CD4-positive, alpha-beta T cell treated with Interleukin-15 for 1 hour (primary cell): Measurements from ENCODE around the gene IDI2.
A peak's percentile ranks its signal among the peaks of the same experiment; 100 is the strongest.
"Not testable (repeated sequence)": the region's sequence is repeated elsewhere in the genome, so short reads cannot be mapped to it uniquely, and the experiment has no call there.

Experiments
- DNase-seq: peaks from one replicate; pipeline ENCODE4 v3.0.0-alpha.2; 2020

IDI2 gene

GRCh38 chr10:1045415-1045814 lies 19.8 kb upstream of the IDI2 start:
- DNase-seq, result no peak

DNA sequence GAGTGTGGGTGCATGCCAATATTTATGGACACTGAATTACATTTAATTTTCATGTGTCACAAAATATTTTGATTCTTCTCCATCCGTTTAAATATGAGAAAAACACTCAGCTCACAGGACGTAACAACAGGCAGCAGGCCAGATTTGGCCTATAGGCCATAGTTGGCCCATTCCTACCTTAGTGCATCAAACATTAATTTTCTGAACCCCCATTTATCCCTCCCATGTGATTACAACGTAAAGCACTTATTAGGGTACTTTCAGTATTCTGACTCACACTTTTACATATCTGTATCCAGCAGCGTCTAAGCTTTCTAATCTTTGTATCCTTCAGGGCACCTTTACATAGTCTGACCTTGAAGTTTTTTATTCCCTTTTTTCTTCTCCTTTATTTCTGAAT lies 19.3 kb upstream of the IDI2 start:
- no peak for DNase-seq

DNA sequence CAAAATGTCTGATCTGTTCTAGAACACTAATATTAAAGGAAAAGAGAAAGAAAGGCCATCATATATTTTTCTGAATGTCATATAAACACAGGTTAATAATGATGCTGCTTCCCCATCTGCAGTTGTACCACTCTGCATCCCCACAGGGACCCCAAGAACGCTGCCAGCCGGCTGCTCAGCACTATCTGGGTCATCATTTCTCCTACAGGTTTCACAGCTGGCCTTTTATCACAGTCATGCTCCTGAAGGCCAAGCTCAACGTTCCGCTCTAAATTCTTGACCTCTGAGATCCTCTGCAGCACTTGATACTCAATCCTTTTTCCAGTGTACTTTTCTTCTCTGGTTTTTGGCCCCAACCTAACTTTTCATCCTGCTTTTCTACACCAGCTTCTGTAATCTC lies 18.5 kb upstream of the IDI2 start:
- DNase-seq, result no peak

DNA sequence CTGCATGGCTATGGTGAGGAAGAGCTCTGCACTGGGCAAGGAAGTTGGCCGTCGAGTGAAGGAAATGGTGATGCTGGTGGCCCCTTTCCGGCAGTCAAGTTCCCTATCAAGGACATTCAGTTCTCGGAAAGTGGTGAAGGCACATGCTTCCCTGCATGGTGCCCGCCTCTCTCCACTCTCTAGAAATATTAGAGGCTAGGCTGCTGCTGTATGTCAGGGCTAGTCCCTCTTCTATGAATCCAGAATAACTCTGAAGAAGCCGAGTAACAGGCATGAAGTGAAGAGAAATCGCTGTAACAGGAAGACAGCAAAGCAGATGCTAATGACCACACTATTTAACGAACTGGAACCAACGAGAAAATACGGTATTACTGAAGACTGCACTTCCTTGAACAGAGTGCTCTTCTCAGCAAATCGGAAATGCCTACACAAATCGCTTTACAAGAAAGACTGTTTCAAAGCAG lies 17.9 kb upstream of the IDI2 start:
- peak; percentile 59 for DNase-seq

- no peak for DNase-seq
These were observed 15.9 kb upstream of the IDI2 start for GRCh38 chr10:1041514-1041913.

GRCh38 chr10:1040133-1040532 lies 14.5 kb upstream of the IDI2 start:
- DNase-seq, result no peak

- DNase-seq, result not testable (repeated sequence)
These were observed 13.1 kb upstream of the IDI2 start for GRCh38 chr10:1038769-1039168.

DNA sequence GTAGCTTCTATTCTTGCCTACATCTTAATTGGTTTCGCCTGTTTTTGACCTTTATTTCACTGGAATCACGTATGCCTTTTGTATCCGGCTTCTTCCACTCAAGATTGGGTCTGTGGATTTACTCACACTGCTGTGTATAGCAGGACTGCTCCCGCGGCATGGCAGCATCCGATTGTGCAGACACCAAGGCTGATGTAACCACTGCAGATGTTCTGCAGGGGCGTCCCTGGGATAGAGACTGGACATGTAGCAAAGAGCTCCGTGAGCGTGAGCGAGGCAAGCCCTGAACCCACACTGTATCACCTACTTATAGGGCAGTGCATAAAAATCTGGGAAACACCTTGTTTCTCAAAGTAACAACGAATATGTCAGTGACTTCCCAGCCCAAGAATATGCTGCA lies 11.4 kb upstream of the IDI2 start:
- DNase-seq, result no peak

DNA sequence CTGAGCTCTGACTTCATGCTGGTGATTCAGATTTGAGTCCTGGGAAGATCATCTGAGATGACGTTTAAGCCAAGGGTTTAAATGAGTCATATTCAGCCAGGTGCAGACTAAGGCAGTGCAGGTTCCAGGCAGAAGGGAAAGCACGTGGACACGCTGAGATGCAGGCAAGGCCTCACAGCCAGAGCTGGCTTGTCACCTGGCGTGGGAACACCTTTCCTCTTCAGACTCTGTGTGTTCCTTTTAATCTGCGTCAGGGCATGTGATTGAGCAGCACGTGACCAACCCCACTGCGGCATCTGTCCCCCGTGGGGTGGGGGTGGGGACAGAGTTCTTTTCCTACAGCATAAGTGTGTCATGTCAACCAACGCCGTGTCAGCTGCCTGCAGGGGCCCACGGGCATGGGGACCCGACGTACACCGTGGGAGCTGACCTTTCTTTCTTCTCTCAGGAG lies 10.7 kb upstream of the IDI2 start:
- no peak for DNase-seq

DNA sequence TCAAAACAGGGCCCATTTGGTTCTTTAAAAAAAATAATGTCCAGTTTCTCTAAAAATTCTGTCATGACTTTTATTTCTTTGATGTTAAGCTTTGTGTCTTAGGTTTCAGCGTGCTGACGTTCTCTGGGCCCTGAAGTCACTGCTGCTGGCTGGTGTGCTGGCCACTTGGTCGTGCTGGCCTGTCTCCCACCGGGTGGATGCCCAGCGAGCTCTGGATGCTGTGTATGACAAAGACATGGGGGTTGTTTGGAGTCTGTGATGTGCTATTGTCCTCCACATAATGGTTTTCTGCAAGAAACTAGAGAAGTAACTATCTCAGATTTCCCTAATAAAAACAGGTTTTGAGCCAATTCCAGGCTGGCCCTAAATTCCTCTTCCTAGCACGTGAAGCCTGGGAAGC lies 9.5 kb upstream of the IDI2 start:
- no peak for DNase-seq

GRCh38 chr10:1034758-1035157 lies 9.1 kb upstream of the IDI2 start:
- no peak for DNase-seq

- DNase-seq, result no peak
These were observed 7.9 kb upstream of the IDI2 start for GRCh38 chr10:1033601-1034000.

DNA sequence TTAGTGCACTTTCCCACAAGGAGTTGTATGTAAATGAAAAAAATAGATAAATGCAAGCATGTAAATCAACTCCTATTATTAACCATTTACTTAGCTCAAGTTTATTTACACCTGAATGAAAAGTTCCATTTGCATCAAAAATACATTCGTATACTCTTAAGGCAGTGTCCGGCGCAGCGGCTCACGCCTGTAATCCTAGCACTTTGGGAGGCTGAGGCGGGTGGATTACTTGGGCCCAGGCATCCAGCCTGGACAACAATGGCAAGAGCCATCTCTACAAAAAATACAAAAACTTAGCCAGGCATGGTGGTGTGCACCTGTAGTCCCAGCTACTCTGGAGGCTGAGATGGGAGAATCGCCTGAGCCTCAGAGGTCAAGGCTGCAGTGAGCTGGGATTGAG lies 4.2 kb upstream of the IDI2 start:
- no peak for DNase-seq

DNA sequence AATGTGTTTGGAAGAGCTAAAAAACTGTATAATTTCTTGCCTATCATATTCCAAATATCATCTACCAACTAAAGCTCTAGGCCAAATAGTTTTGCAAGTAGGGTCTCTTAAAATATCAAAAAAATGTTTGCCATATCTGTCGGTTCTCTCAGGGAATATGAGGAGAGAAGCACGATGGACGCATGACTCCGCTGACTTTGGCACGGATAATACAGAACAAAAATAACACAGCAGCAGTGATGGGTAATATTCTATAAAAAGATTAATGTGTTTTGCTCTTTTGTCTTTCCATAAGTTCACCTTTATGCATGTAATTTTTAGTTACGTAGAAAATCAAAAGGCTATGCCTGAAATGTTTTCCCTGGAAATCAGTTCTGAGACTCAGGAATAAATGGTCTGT lies 919 bp upstream of the IDI2 start:
- DNase-seq, result no peak

GRCh38 chr10:1024103-1024502 lies 1.6 kb downstream of the IDI2 start:
- DNase-seq, result no peak

GRCh38 chr10:1022413-1022812 lies 3.2 kb downstream of the IDI2 start:
- no peak for DNase-seq

DNA sequence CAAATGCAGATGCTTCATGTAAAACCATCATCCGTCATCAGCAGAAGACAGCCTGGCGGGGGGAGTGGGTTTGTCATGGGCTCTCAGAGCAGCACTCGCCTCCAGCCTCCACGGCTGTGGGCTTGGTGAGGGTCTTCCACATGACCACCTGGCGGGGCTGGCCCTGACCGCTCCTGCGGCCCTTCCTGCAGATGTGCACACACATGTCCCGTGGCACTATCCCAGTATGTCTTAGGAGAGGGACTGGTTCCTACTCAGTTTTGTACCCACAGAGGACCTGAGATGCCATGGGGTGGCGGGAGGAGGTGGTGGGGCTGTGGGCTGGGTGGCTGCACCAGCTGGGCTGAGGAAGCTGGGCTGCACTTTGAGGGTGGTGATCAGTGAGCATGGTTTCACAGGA lies 4.7 kb downstream of the IDI2 start:
- DNase-seq, result no peak

- DNase-seq, result no peak
These were observed 5.2 kb downstream of the IDI2 start for GRCh38 chr10:1020460-1020859.

GRCh38 chr10:1019362-1019761 lies 6.3 kb downstream of the IDI2 start:
- no peak for DNase-seq

DNA sequence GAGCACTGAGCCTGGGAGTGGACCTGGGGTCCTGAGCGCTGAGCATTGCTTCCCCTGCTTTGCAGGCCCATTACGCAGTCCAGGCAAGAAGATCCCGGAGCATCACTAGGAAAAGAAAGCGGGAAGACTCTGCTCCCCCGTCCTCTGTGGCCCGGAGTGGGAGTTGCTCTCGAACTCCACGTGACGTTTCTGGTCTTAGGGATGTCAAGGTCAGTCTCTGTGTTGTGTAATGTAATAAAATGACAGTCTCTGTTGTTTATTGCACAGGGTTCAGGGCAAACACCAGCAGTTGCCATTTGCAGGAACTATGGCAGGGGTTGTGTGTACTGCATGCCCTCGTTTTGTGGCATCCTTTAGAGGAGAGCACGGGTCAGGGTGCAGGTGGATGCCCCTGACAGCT lies 10.0 kb downstream of the IDI2 start:
- DNase-seq, result no peak

DNA sequence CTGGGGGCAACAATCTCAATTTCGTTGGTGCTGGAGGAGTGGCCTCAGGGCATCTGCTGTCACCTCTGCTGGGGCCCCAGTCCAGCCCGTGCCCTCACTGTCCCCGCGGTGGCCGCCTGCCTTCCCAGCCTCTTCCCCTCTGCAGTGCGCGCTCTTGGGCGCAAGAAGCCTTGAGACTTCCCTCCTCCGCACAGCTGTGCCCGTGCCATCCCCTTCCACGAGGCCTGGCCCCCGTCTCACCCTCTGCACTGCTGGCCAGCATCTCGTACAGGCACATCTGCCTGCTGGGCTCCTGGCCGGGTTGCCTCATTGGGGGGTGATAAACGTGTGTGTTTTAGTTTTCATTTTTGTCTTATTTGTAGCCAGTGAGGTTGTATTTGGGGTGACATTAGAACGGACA lies 14.0 kb downstream of the IDI2 start:
- no peak for DNase-seq

- DNase-seq, result no peak
These were observed 15.0 kb downstream of the IDI2 start for GRCh38 chr10:1010703-1011102.

DNA sequence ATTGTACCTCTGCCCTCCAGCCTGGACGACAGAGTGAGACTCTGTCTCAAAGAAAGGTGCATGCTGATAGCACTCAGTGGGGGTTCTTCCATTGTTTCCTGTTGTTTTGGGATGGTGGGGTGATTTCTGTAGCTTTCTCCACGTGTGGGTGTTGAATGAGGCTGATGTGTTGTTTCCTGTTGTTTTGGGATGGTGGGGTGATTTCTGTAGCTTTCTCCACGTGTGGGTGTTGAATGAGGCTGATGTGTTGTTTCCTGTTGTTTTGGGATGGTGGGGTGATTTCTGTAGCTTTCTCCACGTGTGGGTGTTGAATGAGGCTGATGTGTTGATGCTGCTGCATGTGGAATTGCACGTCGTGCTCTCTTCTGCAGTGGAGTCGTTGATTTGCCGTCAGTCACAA lies 15.7 kb downstream of the IDI2 start:
- DNase-seq, result not testable (repeated sequence)

DNA sequence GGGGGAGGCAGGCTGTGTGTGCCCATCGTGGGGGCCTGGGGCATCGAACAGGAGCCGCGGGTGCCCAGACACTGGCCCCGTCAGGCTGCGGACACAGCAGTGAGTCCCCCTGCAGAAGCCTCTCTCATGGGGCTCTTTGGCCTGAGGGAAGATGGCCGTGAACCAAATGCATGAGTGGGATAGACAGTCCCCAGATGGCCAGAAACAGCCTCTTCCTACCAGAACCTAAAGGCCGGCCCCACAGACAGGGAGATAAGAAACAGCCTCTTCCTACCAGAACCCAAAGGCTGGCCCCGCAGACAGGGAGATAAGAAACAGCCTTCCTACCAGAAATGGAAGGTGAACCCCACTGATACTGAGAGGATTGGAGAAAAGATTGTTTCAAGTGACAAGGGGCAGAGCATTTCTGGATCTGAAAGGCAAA lies 16.6 kb downstream of the IDI2 start:
- DNase-seq, result no peak

DNA sequence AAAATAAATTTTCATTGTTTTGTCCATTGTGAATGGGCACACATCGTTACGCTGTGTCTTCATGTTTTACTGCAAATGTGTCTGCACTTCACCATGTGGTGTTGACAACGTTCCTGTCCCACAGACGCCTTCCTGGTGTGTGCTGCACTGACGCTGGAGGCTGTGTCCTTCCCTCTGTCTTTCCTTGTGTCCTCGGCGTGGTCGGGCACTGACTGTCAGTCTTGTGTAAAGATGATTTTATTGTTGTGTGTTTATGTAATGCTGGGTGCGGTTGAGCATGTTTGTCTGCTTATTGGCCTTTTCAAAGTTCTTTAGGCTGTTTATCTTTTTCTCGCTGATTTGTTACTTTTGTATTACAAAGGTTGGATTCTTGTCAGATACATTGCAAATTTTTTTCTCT lies 18.1 kb downstream of the IDI2 start:
- no peak for DNase-seq

DNA sequence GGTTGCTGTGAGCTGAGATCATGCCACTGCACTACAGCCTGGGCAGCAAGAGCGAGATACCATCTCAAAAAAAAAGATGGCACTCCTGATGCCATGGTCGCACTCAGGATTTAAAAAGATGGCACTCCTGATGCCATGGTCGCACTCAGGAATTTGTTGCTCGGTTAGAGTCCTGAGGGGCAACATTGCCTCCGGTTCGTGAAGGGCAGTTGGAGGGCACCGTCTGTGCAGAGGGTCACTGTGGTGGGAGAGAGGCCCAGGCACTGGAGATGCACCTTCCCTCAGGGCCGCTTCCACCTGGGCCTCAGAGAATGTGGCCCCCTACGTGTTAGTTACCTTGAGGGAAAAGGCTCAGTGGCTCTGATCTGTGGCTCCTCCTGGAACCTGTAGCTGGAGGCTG lies 19.1 kb downstream of the IDI2 start:
- no peak for DNase-seq
